ENCODE measurements around the gene PTPRE.

- no peak for TF ChIP-seq GATA2 (IDR thresholded peaks at IDR 0.05; ENCODE audit: low read depth, low read length)
- TF ChIP-seq GATA3 (IDR thresholded peaks at IDR 0.05; ENCODE audit: low read depth, low read length) = no peak
These were observed 90.4 kb downstream of the PTPRE start for GRCh38 chr10:127997271-127997670.

Measured in SH-SY5Y (cell line).